Stomach smooth muscle (tissue), 2 donors: Measurements from ENCODE around the gene AHNAK.
"Not testable (repeated sequence)": the region's sequence is repeated elsewhere in the genome, so short reads cannot be mapped to it uniquely, and the experiment has no call there.

Source experiments
- H3K27ac ChIP-seq: one replicate; pipeline ENCODE4 v1.7.0; 2013; ENCODE audit warnings: mild to moderate bottlenecking, low read length, inconsistent platforms
- H3K27me3 ChIP-seq, 2 donors: one replicate each; pipeline ENCODE4 v1.7.0; 2013; ENCODE audit warnings: low read length in 2 of 2; ENCODE audit not compliant: insufficient read depth in 2 of 2, control insufficient read depth in 1 of 2
- H3K36me3 ChIP-seq, 2 donors: one replicate each; pipeline ENCODE4 v1.7.0; 2013; ENCODE audit warnings: low read length in 2 of 2; ENCODE audit not compliant: control insufficient read depth in 2 of 2, insufficient read depth in 2 of 2
- H3K4me1 ChIP-seq: one replicate; pipeline ENCODE4 v1.7.0; 2013; ENCODE audit warnings: low read length; ENCODE audit not compliant: control insufficient read depth, insufficient read depth
- H3K4me3 ChIP-seq, 2 donors: one replicate each; pipeline ENCODE4 v1.7.0; 2013; ENCODE audit warnings: low read length in 2 of 2
- H3K9ac ChIP-seq, 2 donors: one replicate each; pipeline ENCODE4 v1.7.0; 2013; ENCODE audit warnings: low read length in 2 of 2, mild to moderate bottlenecking in 1 of 2
- H3K9me3 ChIP-seq, 2 donors: one replicate each; pipeline ENCODE4 v1.7.0; 2013; ENCODE audit warnings: low read length in 2 of 2; ENCODE audit not compliant: control insufficient read depth in 2 of 2
- donor health status: healthy.
- donor health status: Pancreatic carcinoma.

Gene AHNAK

GRCh38 chr11:62546244-62546928 lies at the start of gene AHNAK:
AHNAK (minus strand) TSS chr11:62546806; CDS start chr11:62536098, 10,708 bp downstream.
- no peaks in the 10 kb centered on the region for H3K9me3 ChIP-seq
- peak within 1 kb of the TSS; percentile 94 for H3K27ac ChIP-seq
- H3K9ac ChIP-seq = peak within 1 kb of the TSS; percentile 88 to 94
- peaks cover 62% of the 10 kb centered on the region for H3K4me1 ChIP-seq
- H3K36me3 ChIP-seq = peaks cover 0 to 4% of the 10 kb centered on the region in 2 donors
- H3K4me3 ChIP-seq = peak within 1 kb of the TSS; percentile 95 to 97
- no peaks in the 10 kb centered on the region for H3K27me3 ChIP-seq

GRCh38 chr11:62595124-62595523 lies 48.5 kb upstream of the AHNAK start:
- Histone ChIP-seq H3K9ac (no peak overlapping the region), H3K4me3 (no peak overlapping the region), H3K27ac (no peak overlapping the region), H3K27me3 (no peaks in the 10 kb centered on the region), H3K9me3 (no peaks in the 10 kb centered on the region), H3K36me3 (peaks cover 44 to 48% of the 10 kb centered on the region in 2 donors), H3K4me1 (peaks cover 44% of the 10 kb centered on the region)

GRCh38 chr11:62593434-62594044 lies 46.9 kb upstream of the AHNAK start:
- no peak overlapping the region for H3K4me3 ChIP-seq
- peak overlapping the region; percentile 96 for H3K27ac ChIP-seq
- H3K27me3 ChIP-seq = no peaks in the 10 kb centered on the region
- peaks cover 47 to 48% of the 10 kb centered on the region in 2 donors for H3K36me3 ChIP-seq
- no peaks in the 10 kb centered on the region for H3K9me3 ChIP-seq
- H3K9ac ChIP-seq = no peak overlapping the region
- peaks cover 33% of the 10 kb centered on the region for H3K4me1 ChIP-seq

- H3K9ac ChIP-seq = peak overlapping the region; percentile 67 to 91
- H3K9me3 ChIP-seq = no peaks in the 10 kb centered on the region
- no peak overlapping the region for H3K4me3 ChIP-seq
- peaks cover 27% of the 10 kb centered on the region for H3K4me1 ChIP-seq
- no peaks in the 10 kb centered on the region for H3K27me3 ChIP-seq
- peaks cover 42 to 46% of the 10 kb centered on the region in 2 donors for H3K36me3 ChIP-seq
- H3K27ac ChIP-seq = peak overlapping the region; percentile 96
Observed at GRCh38 chr11:62592989-62593421, 46.4 kb upstream of the AHNAK start.

- peaks cover 27% of the 10 kb centered on the region for H3K4me1 ChIP-seq
- no peaks in the 10 kb centered on the region for H3K27me3 ChIP-seq
- H3K9me3 ChIP-seq = no peaks in the 10 kb centered on the region
- peak overlapping the region; percentile 67 to 91 for H3K9ac ChIP-seq
- peak overlapping the region; percentile 96 for H3K27ac ChIP-seq
- H3K36me3 ChIP-seq = peaks cover 38 to 47% of the 10 kb centered on the region in 2 donors
- peak overlapping the region; percentile 62 to 87 for H3K4me3 ChIP-seq
Observed at GRCh38 chr11:62592146-62592815, 45.7 kb upstream of the AHNAK start.

- Histone ChIP-seq H3K9ac (peak within 1 kb of the TSS; percentile 97 to 99), H3K27me3 (no peaks in the 10 kb centered on the region), H3K9me3 (no peaks in the 10 kb centered on the region), H3K36me3 (peaks cover 35 to 43% of the 10 kb centered on the region in 2 donors), H3K4me1 (peaks cover 27% of the 10 kb centered on the region), H3K27ac (peak within 1 kb of the TSS; percentile 96), H3K4me3 (peak within 1 kb of the TSS; percentile 87 to 98)
Observed at GRCh38 chr11:62591448-62592145, 45.0 kb upstream of the AHNAK start, which contains the start of gene TUT1. TUT1 (minus strand) TSS chr11:62591523; CDS start chr11:62591485, 38 bp downstream.

- H3K36me3 ChIP-seq = peaks cover 21 to 24% of the 10 kb centered on the region in 2 donors
- no peaks in the 10 kb centered on the region for H3K27me3 ChIP-seq
- no peak overlapping the region for H3K27ac ChIP-seq
- H3K4me3 ChIP-seq = no peak overlapping the region
- no peak overlapping the region for H3K9ac ChIP-seq
- H3K9me3 ChIP-seq = no peaks in the 10 kb centered on the region
- H3K4me1 ChIP-seq = peaks cover 27% of the 10 kb centered on the region
Observed at GRCh38 chr11:62588966-62589637, 42.5 kb upstream of the AHNAK start.

- H3K4me3 ChIP-seq, H3K27me3 ChIP-seq, H3K9ac ChIP-seq, H3K4me1 ChIP-seq, H3K27ac ChIP-seq, H3K9me3 ChIP-seq: not testable (repeated sequence)
- peaks cover 28 to 34% of the 10 kb centered on the region in 2 donors for H3K36me3 ChIP-seq
Observed at GRCh38 chr11:62585356-62585755, 38.8 kb upstream of the AHNAK start.

GRCh38 chr11:62581735-62582134 lies 35.1 kb upstream of the AHNAK start:
- not testable (repeated sequence) for H3K9me3 ChIP-seq, H3K4me1 ChIP-seq, H3K27me3 ChIP-seq, H3K9ac ChIP-seq, H3K27ac ChIP-seq, H3K4me3 ChIP-seq
- H3K36me3 ChIP-seq = peaks cover 23 to 39% of the 10 kb centered on the region in 2 donors
